Activated CD4-positive, alpha-beta memory T cell treated with anti-CD3 and anti-CD28 coated beads, Interleukin-2, amount 10 ng/mL, durations not matched to agents 7 days and 5 days (primary cell): ENCODE results near the gene RIMBP2. TPM values are rescaled to one million over a fixed set of nuclear protein-coding genes. Genes with fewer than 3 reads are reported as not detected.

Experiments used
- CTCF ChIA-PET: fragments of 350-600 bp; sonication (Branson Sonifier 250); formaldehyde crosslinking; loops from one replicate; lab custom pipeline; 2021; ENCODE audit warnings: antibody characterized with exemption, inconsistent platforms; lab: Charles Lee
- POLR2A ChIA-PET: fragments of 350-600 bp; sonication (Branson Sonifier 250); formaldehyde crosslinking; loops from one replicate; lab custom pipeline; 2021; ENCODE audit warnings: antibody characterized with exemption; lab: Charles Lee
- DNase-seq: peaks from one replicate; pipeline ENCODE4 v3.0.0-alpha.2; 2020
- H3K27ac Mint-ChIP-seq: one replicate; pipeline ENCODE4 v1.8.0; 2021; ENCODE audit warnings: mild to moderate bottlenecking, mixed read lengths
- H3K27me3 Mint-ChIP-seq: one replicate; pipeline ENCODE4 v1.8.0; 2021; ENCODE audit warnings: mixed read lengths
- H3K36me3 Mint-ChIP-seq: one replicate; pipeline ENCODE4 v1.8.0; 2021; ENCODE audit warnings: low read depth, mixed read lengths
- H3K4me1 Mint-ChIP-seq: one replicate; pipeline ENCODE4 v1.8.0; 2021; ENCODE audit warnings: mixed read lengths
- H3K4me3 Mint-ChIP-seq: one replicate; pipeline ENCODE4 v1.8.0; 2021; ENCODE audit warnings: mild to moderate bottlenecking, mixed read lengths
- H3K9me3 Mint-ChIP-seq: one replicate; pipeline ENCODE4 v1.8.0; 2021; ENCODE audit warnings: mixed read lengths
- total RNA-seq, 2 experiments: library from RNA; stranded (reverse); gene quantifications; one replicate each; pipeline ENCODE4 v1.2.3, GENCODE V29; 2021

The RIMBP2 gene
- total RNA-seq, 2 experiments from 2014 or later = not detected

GRCh38 chr12:130448044-130448821 lies 267.9 kb downstream of the RIMBP2 start:
- POLR2A ChIA-PET = no interaction called here
- Mint-ChIP-seq H3K4me1 (no peaks in the 10 kb centered on the region), H3K4me3 (no peak overlapping the region), H3K36me3 (no peaks in the 10 kb centered on the region), H3K27me3 (no peaks in the 10 kb centered on the region), H3K27ac (no peak overlapping the region), H3K9me3 (peaks cover 6% of the 10 kb centered on the region)
- CTCF ChIA-PET = no interaction called here
- no peak for DNase-seq

GRCh38 chr12:130447655-130447965 lies 268.5 kb downstream of the RIMBP2 start:
- H3K36me3 Mint-ChIP-seq = no peaks in the 10 kb centered on the region
- no peak overlapping the region for H3K27ac Mint-ChIP-seq
- CTCF ChIA-PET = no interaction called here
- peaks cover 10% of the 10 kb centered on the region for H3K9me3 Mint-ChIP-seq
- H3K4me1 Mint-ChIP-seq = no peaks in the 10 kb centered on the region
- no peak for DNase-seq
- H3K4me3 Mint-ChIP-seq = no peak overlapping the region
- H3K27me3 Mint-ChIP-seq = no peaks in the 10 kb centered on the region
- POLR2A ChIA-PET = no interaction called here

- POLR2A ChIA-PET = no interaction called here
- CTCF ChIA-PET = no interaction called here
Measured at GRCh38 chr12:130446846-130447654, 269.0 kb downstream of the RIMBP2 start.

GRCh38 chr12:130444986-130445385 lies 271.1 kb downstream of the RIMBP2 start:
- CTCF ChIA-PET = no interaction called here

More at GRCh38 chr12:130446846-130447654, 269.0 kb downstream of the RIMBP2 start:
- Mint-ChIP-seq H3K4me1 (no peaks in the 10 kb centered on the region), H3K9me3 (peaks cover 10% of the 10 kb centered on the region), H3K36me3 (no peaks in the 10 kb centered on the region), H3K4me3 (no peak overlapping the region), H3K27ac (no peak overlapping the region), H3K27me3 (no peaks in the 10 kb centered on the region)
- no peak for DNase-seq

GRCh38 chr12:130444061-130444460 lies 272.0 kb downstream of the RIMBP2 start:
- Mint-ChIP-seq H3K27me3 (no peaks in the 10 kb centered on the region), H3K4me3 (no peak overlapping the region), H3K27ac (no peak overlapping the region), H3K9me3 (peaks cover 19% of the 10 kb centered on the region), H3K4me1 (no peaks in the 10 kb centered on the region), H3K36me3 (no peaks in the 10 kb centered on the region)
- CTCF ChIA-PET = interaction anchor here (1.3 kb wide), 1 partner anchor 107 kb away, joined by 3 read pairs; no protein-coding TSS in a partner anchor
- DNase-seq = no peak
- POLR2A ChIA-PET = no interaction called here

More at GRCh38 chr12:130444986-130445385, 271.1 kb downstream of the RIMBP2 start:
- Mint-ChIP-seq H3K4me3 (no peak overlapping the region), H3K36me3 (no peaks in the 10 kb centered on the region), H3K4me1 (no peaks in the 10 kb centered on the region), H3K27ac (no peak overlapping the region), H3K27me3 (no peaks in the 10 kb centered on the region), H3K9me3 (peaks cover 16% of the 10 kb centered on the region)
- DNase-seq = no peak
- POLR2A ChIA-PET = no interaction called here

- DNase-seq = no peak
- no peak overlapping the region for H3K4me3 Mint-ChIP-seq
- no peaks in the 10 kb centered on the region for H3K36me3 Mint-ChIP-seq
- H3K9me3 Mint-ChIP-seq = peaks cover 22% of the 10 kb centered on the region
- no peak overlapping the region for H3K27ac Mint-ChIP-seq
- CTCF ChIA-PET = no interaction called here
- POLR2A ChIA-PET = no interaction called here
- no peaks in the 10 kb centered on the region for H3K4me1 Mint-ChIP-seq
- H3K27me3 Mint-ChIP-seq = no peaks in the 10 kb centered on the region
Measured at GRCh38 chr12:130441771-130442760, 274.0 kb downstream of the RIMBP2 start.

GRCh38 chr12:130440411-130441080 lies 275.6 kb downstream of the RIMBP2 start:
- H3K27me3 Mint-ChIP-seq = no peaks in the 10 kb centered on the region
- peaks cover 19% of the 10 kb centered on the region for H3K9me3 Mint-ChIP-seq
- H3K4me3 Mint-ChIP-seq = no peak overlapping the region
- no peaks in the 10 kb centered on the region for H3K36me3 Mint-ChIP-seq
- ChIA-PET POLR2A (no interaction called here), CTCF (no interaction called here)
- no peak for DNase-seq
- no peak overlapping the region for H3K27ac Mint-ChIP-seq
- H3K4me1 Mint-ChIP-seq = no peaks in the 10 kb centered on the region

GRCh38 chr12:130439250-130439649 lies 276.8 kb downstream of the RIMBP2 start:
- H3K4me3 Mint-ChIP-seq = no peak overlapping the region
- no peak overlapping the region for H3K27ac Mint-ChIP-seq
- no peaks in the 10 kb centered on the region for H3K4me1 Mint-ChIP-seq
- no peaks in the 10 kb centered on the region for H3K27me3 Mint-ChIP-seq
- H3K9me3 Mint-ChIP-seq = peaks cover 19% of the 10 kb centered on the region
- no peaks in the 10 kb centered on the region for H3K36me3 Mint-ChIP-seq
- ChIA-PET POLR2A (no interaction called here), CTCF (no interaction called here)
- no peak for DNase-seq

GRCh38 chr12:130438711-130439110 lies 277.4 kb downstream of the RIMBP2 start:
- ChIA-PET POLR2A (no interaction called here), CTCF (no interaction called here)
- H3K36me3 Mint-ChIP-seq = no peaks in the 10 kb centered on the region
- H3K4me1 Mint-ChIP-seq = no peaks in the 10 kb centered on the region
- no peak overlapping the region for H3K27ac Mint-ChIP-seq
- no peak overlapping the region for H3K4me3 Mint-ChIP-seq
- no peaks in the 10 kb centered on the region for H3K27me3 Mint-ChIP-seq
- DNase-seq = no peak
- peaks cover 18% of the 10 kb centered on the region for H3K9me3 Mint-ChIP-seq

GRCh38 chr12:130438243-130438620 lies 277.9 kb downstream of the RIMBP2 start:
- no peak for DNase-seq
- H3K4me3 Mint-ChIP-seq = no peak overlapping the region
- no peaks in the 10 kb centered on the region for H3K4me1 Mint-ChIP-seq
- H3K27me3 Mint-ChIP-seq = no peaks in the 10 kb centered on the region
- ChIA-PET CTCF (no interaction called here), POLR2A (no interaction called here)
- no peaks in the 10 kb centered on the region for H3K36me3 Mint-ChIP-seq
- no peak overlapping the region for H3K27ac Mint-ChIP-seq
- H3K9me3 Mint-ChIP-seq = peaks cover 19% of the 10 kb centered on the region

- DNase-seq = no peak
- POLR2A ChIA-PET = no interaction called here
- no peak overlapping the region for H3K27ac Mint-ChIP-seq
- peaks cover 15% of the 10 kb centered on the region for H3K9me3 Mint-ChIP-seq
- CTCF ChIA-PET = no interaction called here
- H3K4me3 Mint-ChIP-seq = no peak overlapping the region
- H3K27me3 Mint-ChIP-seq = no peaks in the 10 kb centered on the region
- no peaks in the 10 kb centered on the region for H3K4me1 Mint-ChIP-seq
- no peaks in the 10 kb centered on the region for H3K36me3 Mint-ChIP-seq
Measured at GRCh38 chr12:130437555-130438242, 278.4 kb downstream of the RIMBP2 start.
